GM12801 (cell line): ENCODE results near the gene CCDC24.

ENCODE experiments used
- CTCF ChIP-seq: IDR thresholded peaks from one replicate; pipeline ENCODE4 v1.5.1; 2011; ENCODE audit warnings: control low read depth; ENCODE audit not compliant: insufficient read length; ENCODE audit errors: extremely low read depth

Gene CCDC24

DNA sequence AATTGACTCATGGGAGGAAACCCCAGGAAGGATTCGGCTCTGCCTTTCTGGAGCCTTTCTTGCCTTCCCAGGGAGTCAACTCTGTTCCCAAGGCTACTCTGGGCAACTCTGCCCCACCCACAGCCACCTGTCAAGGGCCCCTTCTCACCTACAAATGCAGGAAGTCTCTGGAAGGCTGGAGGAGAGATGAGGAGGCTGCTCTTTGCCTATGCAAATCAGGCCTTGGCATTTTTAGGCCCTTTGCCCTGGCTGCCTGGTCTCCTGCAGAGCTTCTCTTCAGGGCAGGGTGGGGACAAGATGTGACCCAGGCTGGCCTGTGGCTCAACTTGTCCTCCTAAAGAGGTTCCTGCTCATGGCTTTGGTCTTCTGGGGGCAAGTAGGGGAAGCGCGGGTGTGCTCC, 34.4 kb downstream of the CCDC24 start:
- TF ChIP-seq CTCF, result no peak

DNA sequence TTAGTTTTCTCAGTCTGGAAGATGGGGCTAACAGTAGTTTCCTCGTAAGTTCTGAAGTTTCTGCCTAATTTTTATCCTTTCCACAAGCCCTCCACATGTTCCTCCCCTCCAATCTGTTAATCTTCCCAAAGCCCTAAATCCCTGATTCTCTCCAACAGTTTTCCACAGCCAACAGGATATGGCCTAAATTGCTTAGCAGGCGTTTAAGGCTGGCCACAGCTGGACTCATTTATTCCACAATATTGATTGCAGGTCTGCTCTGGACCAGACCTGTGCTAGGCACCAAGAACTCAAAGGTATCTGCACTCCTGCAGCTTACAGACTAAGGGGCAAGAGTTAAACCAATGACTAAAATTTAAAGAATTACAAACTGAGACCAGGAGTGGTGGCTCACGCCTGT, 35.9 kb downstream of the CCDC24 start:
- TF ChIP-seq CTCF, result no peak

DNA sequence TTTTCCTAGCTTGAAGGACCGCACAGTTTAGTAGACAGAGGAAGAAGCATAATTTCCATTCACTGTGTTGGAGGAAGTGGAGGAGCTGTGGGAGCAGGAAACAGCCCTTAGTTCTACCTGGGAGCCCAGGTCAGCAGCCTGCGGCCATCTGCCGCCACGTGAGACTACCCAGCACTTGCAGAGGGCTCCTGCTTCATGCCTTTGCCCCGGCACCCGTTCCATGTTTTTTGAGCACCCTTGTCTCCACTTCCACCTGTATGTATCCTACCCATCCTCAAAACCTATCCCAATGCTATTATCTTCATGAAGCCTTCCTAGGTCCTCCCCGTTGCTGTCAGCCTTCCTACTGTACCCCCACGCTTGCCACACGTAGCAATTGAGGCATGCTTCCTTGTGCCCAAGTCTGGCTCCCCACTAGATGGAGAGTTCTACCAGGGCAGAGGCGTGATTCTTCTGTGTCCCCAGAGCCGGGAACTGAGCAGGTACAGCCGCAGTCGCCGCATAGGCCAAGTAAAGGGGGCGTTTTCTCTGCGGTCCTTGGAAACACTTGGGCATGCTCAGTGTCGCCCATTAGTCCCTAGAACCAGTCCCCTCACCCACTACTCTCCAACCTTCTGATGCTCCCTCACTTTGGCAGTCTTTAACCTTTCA, 38.0 kb downstream of the CCDC24 start:
- no peak for TF ChIP-seq CTCF

DNA sequence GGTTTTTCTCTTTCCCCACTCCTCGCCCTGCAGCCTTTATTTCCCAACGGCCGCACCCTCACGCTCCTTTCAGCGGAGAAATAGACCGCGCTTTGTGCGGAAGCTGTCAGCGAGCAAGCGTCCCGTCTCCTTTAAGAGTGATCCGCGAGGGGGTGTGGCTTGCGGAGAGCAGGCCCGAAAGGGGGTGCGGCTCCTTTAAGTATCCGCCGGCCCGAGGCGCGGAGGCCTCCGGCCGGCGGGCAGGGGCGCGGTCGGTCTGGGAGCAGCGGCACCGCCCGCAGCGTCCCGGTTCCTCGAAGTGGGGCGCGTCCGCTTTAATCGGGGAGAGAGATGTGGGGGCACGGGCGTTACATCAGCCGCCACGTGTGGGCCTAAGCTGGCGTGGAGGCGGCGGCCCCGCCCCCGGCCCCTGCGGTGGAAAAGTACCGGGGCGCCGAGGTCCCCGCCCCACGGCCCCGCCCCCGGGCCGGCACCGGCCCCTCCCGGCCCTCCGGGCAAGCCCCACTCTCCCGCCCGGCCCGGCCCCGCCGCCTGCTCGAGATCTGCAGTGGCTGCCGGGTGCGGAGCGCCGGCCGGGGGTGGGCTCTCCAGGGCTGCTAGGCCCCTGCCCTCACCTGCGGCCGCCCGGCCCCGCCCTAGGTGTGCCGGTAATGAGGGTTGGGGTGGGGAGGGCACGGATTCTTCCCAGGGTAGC, 38.7 kb downstream of the CCDC24 start:
- TF ChIP-seq CTCF, result no peak

DNA sequence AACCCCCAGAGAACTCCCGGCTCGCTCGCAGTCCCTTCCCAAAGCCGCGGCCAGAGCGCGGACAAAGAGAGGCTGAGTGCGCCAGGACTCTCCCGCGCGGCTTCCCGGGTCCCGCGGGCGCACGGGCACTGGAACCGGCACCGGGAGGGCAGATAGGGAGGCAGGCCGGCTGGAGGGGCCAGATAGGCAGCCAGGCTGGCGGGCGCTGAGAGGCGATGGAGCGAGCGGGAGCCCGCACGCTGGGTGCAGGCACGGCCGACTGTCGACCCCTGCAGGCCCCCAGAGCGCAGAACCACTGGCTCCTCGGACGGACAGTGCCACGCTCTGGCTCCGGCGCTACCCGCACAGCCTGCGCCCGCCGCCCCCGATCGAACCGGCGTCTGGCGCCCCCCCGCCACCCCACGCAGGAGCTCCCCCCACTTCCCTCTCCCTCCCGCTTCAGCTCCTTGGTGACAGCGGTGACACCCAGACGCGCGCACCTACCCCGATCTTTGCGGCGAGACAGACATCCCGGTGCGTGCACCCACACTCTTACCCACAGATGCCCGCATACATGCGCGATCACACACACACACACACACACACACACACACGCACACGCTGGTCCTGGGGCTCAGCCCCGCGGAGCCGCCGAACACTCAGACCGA, 39.3 kb downstream of the CCDC24 start:
- no peak for TF ChIP-seq CTCF

GRCh38 chr1:44031252-44032169, 40.1 kb downstream of the CCDC24 start, which contains the start of gene SLC6A9:
Gene SLC6A9 (minus strand): TSS chr1:44031462. CDS start chr1:44024277, 7,185 bp downstream.
- no peak for TF ChIP-seq CTCF
